ENCODE measurements around the gene SNRPN. TPM values are rescaled to one million over a fixed set of nuclear protein-coding genes. Genes with fewer than 3 reads are reported as not detected.

The SNRPN gene
- total RNA-seq, 1 experiment from 2014 or later, result 800 TPM

DNA sequence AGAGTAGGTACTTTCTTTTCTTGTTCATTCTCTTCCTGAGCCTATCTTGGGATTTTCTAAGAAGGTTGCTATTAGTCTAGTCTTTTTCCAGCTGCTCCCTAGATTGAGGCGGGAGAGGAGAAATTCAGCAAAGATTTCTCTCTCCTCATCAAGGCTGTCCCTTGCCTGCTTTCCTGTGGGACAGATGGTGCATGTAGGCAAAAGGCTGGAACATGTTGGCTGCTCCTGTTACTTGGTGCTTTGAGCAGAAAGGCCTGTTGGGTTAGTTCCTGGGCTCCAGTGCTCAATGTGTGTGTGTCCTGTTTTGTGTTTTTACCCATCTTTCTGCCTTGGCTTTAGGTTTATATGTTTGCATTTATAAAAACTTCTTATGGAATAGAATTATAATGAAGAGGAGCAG lies 9.1 kb upstream of the SNRPN start:
- peaks cover 18% of the 10 kb centered on the region for H3K9me3 Mint-ChIP-seq
- DNase-seq (ENCODE audit: low spot score) (no peak), ATAC-seq (no peak)
- no peaks in the 10 kb centered on the region for H3K27me3 Mint-ChIP-seq (ENCODE audit: low read depth)
- no peak overlapping the region for H3K4me3 Mint-ChIP-seq
- ChIA-PET POLR2A (interaction anchor here (1.1 kb wide), 1 partner anchor 26 kb away, joined by 3 read pairs; no protein-coding TSS in a partner anchor), CTCF (no interaction called here)
- peaks cover 27% of the 10 kb centered on the region for H3K36me3 Mint-ChIP-seq
- peaks cover 11% of the 10 kb centered on the region for H3K4me1 Mint-ChIP-seq
- peak overlapping the region; percentile 76 for H3K27ac Mint-ChIP-seq
- TF ChIP-seq NFE2L1 (CRISPR knock-in tag; IDR thresholded peaks at IDR 0.05) (no peak), ZNF263 (CRISPR knock-in tag; IDR thresholded peaks at IDR 0.05; ENCODE audit: low read depth) (no peak), TP53 (CRISPR knock-in tag; IDR thresholded peaks at IDR 0.05) (no peak), ZBTB21 (CRISPR knock-in tag; IDR thresholded peaks at IDR 0.05; ENCODE audit: borderline replicate concordance) (no peak), RORB (CRISPR knock-in tag; IDR thresholded peaks at IDR 0.05) (no peak), ZNF138 (CRISPR knock-in tag; conservative IDR thresholded peaks at IDR 0.05) (no peak), ELF4 (CRISPR knock-in tag; IDR thresholded peaks at IDR 0.05; ENCODE audit: low read depth) (no peak), KAT7 (CRISPR knock-in tag; IDR thresholded peaks at IDR 0.05; ENCODE audit: borderline replicate concordance) (no peak), ZNF671 (CRISPR knock-in tag; IDR thresholded peaks at IDR 0.05) (no peak)
- TF ChIP-seq, protein P1, sequence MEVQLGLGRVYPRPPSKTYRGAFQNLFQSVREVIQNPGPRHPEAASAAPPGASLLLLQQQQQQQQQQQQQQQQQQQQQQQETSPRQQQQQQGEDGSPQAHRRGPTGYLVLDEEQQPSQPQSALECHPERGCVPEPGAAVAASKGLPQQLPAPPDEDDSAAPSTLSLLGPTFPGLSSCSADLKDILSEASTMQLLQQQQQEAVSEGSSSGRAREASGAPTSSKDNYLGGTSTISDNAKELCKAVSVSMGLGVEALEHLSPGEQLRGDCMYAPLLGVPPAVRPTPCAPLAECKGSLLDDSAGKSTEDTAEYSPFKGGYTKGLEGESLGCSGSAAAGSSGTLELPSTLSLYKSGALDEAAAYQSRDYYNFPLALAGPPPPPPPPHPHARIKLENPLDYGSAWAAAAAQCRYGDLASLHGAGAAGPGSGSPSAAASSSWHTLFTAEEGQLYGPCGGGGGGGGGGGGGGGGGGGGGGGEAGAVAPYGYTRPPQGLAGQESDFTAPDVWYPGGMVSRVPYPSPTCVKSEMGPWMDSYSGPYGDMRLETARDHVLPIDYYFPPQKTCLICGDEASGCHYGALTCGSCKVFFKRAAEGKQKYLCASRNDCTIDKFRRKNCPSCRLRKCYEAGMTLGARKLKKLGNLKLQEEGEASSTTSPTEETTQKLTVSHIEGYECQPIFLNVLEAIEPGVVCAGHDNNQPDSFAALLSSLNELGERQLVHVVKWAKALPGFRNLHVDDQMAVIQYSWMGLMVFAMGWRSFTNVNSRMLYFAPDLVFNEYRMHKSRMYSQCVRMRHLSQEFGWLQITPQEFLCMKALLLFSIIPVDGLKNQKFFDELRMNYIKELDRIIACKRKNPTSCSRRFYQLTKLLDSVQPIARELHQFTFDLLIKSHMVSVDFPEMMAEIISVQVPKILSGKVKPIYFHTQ (CRISPR knock-in tag; IDR thresholded peaks at IDR 0.05), result no peak
- TF ChIP-seq, protein P2, sequence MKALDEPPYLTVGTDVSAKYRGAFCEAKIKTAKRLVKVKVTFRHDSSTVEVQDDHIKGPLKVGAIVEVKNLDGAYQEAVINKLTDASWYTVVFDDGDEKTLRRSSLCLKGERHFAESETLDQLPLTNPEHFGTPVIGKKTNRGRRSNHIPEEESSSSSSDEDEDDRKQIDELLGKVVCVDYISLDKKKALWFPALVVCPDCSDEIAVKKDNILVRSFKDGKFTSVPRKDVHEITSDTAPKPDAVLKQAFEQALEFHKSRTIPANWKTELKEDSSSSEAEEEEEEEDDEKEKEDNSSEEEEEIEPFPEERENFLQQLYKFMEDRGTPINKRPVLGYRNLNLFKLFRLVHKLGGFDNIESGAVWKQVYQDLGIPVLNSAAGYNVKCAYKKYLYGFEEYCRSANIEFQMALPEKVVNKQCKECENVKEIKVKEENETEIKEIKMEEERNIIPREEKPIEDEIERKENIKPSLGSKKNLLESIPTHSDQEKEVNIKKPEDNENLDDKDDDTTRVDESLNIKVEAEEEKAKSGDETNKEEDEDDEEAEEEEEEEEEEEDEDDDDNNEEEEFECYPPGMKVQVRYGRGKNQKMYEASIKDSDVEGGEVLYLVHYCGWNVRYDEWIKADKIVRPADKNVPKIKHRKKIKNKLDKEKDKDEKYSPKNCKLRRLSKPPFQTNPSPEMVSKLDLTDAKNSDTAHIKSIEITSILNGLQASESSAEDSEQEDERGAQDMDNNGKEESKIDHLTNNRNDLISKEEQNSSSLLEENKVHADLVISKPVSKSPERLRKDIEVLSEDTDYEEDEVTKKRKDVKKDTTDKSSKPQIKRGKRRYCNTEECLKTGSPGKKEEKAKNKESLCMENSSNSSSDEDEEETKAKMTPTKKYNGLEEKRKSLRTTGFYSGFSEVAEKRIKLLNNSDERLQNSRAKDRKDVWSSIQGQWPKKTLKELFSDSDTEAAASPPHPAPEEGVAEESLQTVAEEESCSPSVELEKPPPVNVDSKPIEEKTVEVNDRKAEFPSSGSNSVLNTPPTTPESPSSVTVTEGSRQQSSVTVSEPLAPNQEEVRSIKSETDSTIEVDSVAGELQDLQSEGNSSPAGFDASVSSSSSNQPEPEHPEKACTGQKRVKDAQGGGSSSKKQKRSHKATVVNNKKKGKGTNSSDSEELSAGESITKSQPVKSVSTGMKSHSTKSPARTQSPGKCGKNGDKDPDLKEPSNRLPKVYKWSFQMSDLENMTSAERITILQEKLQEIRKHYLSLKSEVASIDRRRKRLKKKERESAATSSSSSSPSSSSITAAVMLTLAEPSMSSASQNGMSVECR (CRISPR knock-in tag; IDR thresholded peaks at IDR 0.05; ENCODE audit: borderline replicate concordance), result no peak

DNA sequence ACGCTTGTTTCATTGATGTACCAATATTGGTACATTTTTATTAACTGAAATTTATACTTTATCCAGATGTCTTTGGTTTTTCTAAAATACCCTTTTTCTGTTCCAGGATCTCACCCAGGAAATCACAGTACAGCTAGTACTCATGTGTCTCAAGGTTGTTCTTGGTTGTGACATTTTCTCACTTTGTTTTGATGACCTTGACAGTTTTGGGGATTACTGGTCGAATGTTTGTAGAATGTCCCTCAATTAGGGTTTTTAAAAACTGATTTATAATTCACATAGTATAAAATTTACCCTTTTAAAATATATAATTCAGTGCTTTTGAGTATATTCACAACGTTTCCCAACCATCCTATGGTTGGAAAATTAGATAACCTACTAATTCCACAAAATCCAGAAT lies 6.3 kb upstream of the SNRPN start:
- ATAC-seq (no peak), DNase-seq (ENCODE audit: low spot score) (no peak)
- H3K36me3 Mint-ChIP-seq, result peaks cover 13% of the 10 kb centered on the region
- POLR2A ChIA-PET, result no interaction called here
- H3K4me3 Mint-ChIP-seq, result no peak overlapping the region
- CTCF ChIA-PET, result no interaction called here
- no peaks in the 10 kb centered on the region; the same call in 1 of the 2 replicates for H3K27me3 Mint-ChIP-seq (ENCODE audit: low read depth)
- no peak overlapping the region for H3K27ac Mint-ChIP-seq
- peaks cover 36% of the 10 kb centered on the region for H3K4me1 Mint-ChIP-seq
- H3K9me3 Mint-ChIP-seq, result peaks cover 11% of the 10 kb centered on the region
- TF ChIP-seq HMGA2 (CRISPR knock-in tag; IDR thresholded peaks at IDR 0.05), result no peak
- no peak for TF ChIP-seq CREB1 (CRISPR knock-in tag; IDR thresholded peaks at IDR 0.05)
- TF ChIP-seq GRHL2 (CRISPR knock-in tag; IDR thresholded peaks at IDR 0.05; ENCODE audit: insufficient replicate concordance, severe bottlenecking), result no peak
- TF ChIP-seq ZNF396 (CRISPR knock-in tag; IDR thresholded peaks at IDR 0.05; ENCODE audit: borderline replicate concordance), result no peak
- TF ChIP-seq, protein P3, sequence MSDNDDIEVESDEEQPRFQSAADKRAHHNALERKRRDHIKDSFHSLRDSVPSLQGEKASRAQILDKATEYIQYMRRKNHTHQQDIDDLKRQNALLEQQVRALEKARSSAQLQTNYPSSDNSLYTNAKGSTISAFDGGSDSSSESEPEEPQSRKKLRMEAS (CRISPR knock-in tag; IDR thresholded peaks at IDR 0.05), result no peak
- TF ChIP-seq E2F1 (CRISPR knock-in tag; IDR thresholded peaks at IDR 0.05), result no peak
- TF ChIP-seq, protein P4, sequence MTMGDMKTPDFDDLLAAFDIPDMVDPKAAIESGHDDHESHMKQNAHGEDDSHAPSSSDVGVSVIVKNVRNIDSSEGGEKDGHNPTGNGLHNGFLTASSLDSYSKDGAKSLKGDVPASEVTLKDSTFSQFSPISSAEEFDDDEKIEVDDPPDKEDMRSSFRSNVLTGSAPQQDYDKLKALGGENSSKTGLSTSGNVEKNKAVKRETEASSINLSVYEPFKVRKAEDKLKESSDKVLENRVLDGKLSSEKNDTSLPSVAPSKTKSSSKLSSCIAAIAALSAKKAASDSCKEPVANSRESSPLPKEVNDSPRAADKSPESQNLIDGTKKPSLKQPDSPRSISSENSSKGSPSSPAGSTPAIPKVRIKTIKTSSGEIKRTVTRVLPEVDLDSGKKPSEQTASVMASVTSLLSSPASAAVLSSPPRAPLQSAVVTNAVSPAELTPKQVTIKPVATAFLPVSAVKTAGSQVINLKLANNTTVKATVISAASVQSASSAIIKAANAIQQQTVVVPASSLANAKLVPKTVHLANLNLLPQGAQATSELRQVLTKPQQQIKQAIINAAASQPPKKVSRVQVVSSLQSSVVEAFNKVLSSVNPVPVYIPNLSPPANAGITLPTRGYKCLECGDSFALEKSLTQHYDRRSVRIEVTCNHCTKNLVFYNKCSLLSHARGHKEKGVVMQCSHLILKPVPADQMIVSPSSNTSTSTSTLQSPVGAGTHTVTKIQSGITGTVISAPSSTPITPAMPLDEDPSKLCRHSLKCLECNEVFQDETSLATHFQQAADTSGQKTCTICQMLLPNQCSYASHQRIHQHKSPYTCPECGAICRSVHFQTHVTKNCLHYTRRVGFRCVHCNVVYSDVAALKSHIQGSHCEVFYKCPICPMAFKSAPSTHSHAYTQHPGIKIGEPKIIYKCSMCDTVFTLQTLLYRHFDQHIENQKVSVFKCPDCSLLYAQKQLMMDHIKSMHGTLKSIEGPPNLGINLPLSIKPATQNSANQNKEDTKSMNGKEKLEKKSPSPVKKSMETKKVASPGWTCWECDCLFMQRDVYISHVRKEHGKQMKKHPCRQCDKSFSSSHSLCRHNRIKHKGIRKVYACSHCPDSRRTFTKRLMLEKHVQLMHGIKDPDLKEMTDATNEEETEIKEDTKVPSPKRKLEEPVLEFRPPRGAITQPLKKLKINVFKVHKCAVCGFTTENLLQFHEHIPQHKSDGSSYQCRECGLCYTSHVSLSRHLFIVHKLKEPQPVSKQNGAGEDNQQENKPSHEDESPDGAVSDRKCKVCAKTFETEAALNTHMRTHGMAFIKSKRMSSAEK (CRISPR knock-in tag; IDR thresholded peaks at IDR 0.05; ENCODE audit: borderline replicate concordance), result no peak
- TF ChIP-seq PRRX2 (CRISPR knock-in tag; IDR thresholded peaks at IDR 0.05), result no peak
- no peak for TF ChIP-seq SMAD3 (CRISPR knock-in tag; IDR thresholded peaks at IDR 0.05; ENCODE audit: borderline replicate concordance)
- TF ChIP-seq, protein P5, sequence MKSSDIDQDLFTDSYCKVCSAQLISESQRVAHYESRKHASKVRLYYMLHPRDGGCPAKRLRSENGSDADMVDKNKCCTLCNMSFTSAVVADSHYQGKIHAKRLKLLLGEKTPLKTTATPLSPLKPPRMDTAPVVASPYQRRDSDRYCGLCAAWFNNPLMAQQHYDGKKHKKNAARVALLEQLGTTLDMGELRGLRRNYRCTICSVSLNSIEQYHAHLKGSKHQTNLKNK (CRISPR knock-in tag; IDR thresholded peaks at IDR 0.05), result no peak
- TF ChIP-seq FOXJ3 (CRISPR knock-in tag; IDR thresholded peaks at IDR 0.05; ENCODE audit: borderline replicate concordance), result no peak
- no peak for TF ChIP-seq MYBL2 (CRISPR knock-in tag; IDR thresholded peaks at IDR 0.05)
- no peak for TF ChIP-seq ESRRA (CRISPR knock-in tag; IDR thresholded peaks at IDR 0.05; ENCODE audit: borderline replicate concordance)
